ENCODE results near the gene ZPBP.

ZPBP gene

GRCh38 chr7:50037086-50037485, 56.0 kb downstream of the ZPBP start:
- no peak for DNase-seq

- DNase-seq: no peak
Observed at GRCh38 chr7:50022991-50023390, 70.1 kb downstream of the ZPBP start.

- no peak for DNase-seq
Observed at GRCh38 chr7:50022451-50022850, 70.6 kb downstream of the ZPBP start.

GRCh38 chr7:49995681-49996080, 97.4 kb downstream of the ZPBP start:
- DNase-seq: no peak

GRCh38 chr7:49986191-49986590, 106.9 kb downstream of the ZPBP start:
- no peak for DNase-seq

GRCh38 chr7:49980465-49980864, 112.6 kb downstream of the ZPBP start:
- DNase-seq: no peak

GRCh38 chr7:49976238-49976637, 116.8 kb downstream of the ZPBP start:
- DNase-seq: no peak

GRCh38 chr7:49974035-49974434, 119.0 kb downstream of the ZPBP start:
- DNase-seq: no peak

GRCh38 chr7:49937608-49938007, 155.4 kb downstream of the ZPBP start:
- no peak for DNase-seq

- DNase-seq: no peak
Observed at GRCh38 chr7:49931627-49932026, 161.4 kb downstream of the ZPBP start.

- DNase-seq: no peak
Observed at GRCh38 chr7:49928787-49929186, 164.3 kb downstream of the ZPBP start.

GRCh38 chr7:49927631-49928030, 165.4 kb downstream of the ZPBP start:
- DNase-seq: no peak

GRCh38 chr7:49926720-49927119, 166.3 kb downstream of the ZPBP start:
- no peak for DNase-seq

GRCh38 chr7:49911909-49912308, 181.1 kb downstream of the ZPBP start:
- DNase-seq: no peak

- DNase-seq: no peak
Observed at GRCh38 chr7:49894543-49894942, 198.5 kb downstream of the ZPBP start.

GRCh38 chr7:49893131-49893530, 199.9 kb downstream of the ZPBP start:
- no peak for DNase-seq

- no peak for DNase-seq
Observed at GRCh38 chr7:49892481-49892880, 200.6 kb downstream of the ZPBP start.

Measured in fibroblast of skin of right biceps (primary cell).